ENCODE measurements around the gene KIZ. TPM values are rescaled to one million over a fixed set of nuclear protein-coding genes. Genes with fewer than 3 reads are reported as not detected.
"Not testable (repeated sequence)": the region's sequence is repeated elsewhere in the genome, so short reads cannot be mapped to it uniquely, and the experiment has no call there.

Gene KIZ
- total RNA-seq, 1 donor from 2014 or later: 6.8 TPM

DNA sequence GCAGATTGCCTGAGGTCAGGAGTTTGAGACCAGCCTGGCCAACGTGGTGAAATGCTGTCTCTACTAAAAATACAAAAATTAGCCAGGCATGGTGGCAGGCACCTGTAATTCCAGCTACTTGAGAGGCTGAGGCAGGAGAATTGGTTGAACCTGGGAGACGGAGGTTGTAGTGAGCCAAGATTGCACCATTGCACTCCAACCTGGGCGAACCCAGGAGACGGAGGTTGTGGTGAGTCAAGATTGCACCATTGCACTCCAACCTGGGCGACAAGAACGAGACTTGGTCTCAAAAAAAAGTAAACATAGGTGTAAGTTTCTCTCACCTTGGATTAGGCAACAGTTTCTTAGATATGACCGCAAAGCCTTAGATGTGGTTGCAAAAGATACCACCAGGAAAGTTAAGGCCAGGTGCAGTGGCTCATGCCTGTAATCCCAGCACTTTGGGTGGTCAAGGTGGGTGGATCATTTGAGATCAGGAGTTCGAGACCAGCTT is 121.8 kb downstream of the KIZ start:
- ATAC-seq; DNase-seq (ENCODE audit: low spot score): not testable (repeated sequence)

DNA sequence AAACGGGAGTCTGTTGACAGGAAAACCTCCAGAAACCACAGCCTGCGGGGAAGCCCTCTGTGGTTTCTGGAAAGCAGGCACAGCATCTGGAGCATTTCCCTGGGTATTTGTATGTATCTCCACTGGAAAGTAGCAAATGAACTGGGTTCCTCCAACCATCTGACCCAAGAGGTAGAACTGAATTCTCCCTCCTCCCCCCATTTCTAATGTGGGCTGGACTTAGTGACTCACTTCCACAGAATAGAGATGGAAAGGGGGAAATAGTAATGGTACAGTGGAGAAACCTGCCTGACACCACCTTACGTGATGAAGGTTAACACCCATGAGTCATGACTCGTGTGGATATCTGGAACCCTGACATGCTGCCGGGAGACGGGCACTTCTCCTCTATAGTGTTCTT is 125.4 kb downstream of the KIZ start:
- ATAC-seq (no peak), DNase-seq (ENCODE audit: low spot score) (no peak)

- no peak for ATAC-seq
- DNase-seq (ENCODE audit: low spot score): no peak
Observed at GRCh38 chr20:21257192-21257591, 131.3 kb downstream of the KIZ start.

- DNase-seq (ENCODE audit: low spot score) (no peak), ATAC-seq (no peak)
Observed at GRCh38 chr20:21258411-21258810, 132.5 kb downstream of the KIZ start.

- DNase-seq (ENCODE audit: low spot score) (no peak), ATAC-seq (no peak)
Observed at GRCh38 chr20:21259346-21259745, 133.5 kb downstream of the KIZ start.

DNA sequence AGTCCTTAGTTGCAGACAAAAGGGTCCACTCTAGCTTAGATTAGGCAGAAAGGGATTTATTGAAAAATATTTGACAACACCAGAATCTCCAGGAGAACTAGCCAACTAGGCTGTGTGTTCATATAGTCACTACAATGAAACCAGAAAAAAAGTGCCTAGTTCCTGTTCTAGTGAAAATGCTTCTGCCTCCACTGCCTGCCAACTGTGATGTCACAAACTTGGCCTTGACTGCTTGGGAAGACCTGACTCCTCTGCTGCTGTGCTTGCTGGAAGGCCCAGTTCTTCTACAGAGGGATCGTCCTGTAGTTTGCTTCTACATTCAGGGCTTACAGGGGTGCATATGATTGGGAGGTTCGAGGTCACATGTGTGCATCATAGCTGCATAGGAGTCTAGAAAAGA is 136.9 kb downstream of the KIZ start:
- DNase-seq (ENCODE audit: low spot score): no peak
- no peak for ATAC-seq

GRCh38 chr20:21265261-21266190 is 139.6 kb downstream of the KIZ start:
- DNase-seq (ENCODE audit: low spot score) (no peak), ATAC-seq (no peak)

DNA sequence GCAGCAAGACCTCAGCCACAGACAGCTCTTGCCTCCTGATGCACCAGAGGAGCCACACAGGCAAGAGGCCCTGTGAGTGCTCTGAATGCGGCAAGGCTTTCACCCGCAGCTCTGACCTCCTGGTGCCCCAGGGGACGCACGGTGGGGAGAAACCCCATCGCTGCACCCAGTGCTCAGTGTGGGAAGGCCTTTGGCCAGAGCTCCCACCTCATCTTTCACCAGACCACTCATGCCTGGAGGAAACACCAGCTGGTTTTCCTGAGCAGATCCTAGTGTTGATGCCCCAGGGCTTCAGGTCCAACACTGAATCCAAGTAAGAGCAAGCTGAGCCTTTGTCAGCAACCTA is 140.3 kb downstream of the KIZ start:
- DNase-seq (ENCODE audit: low spot score) (no peak), ATAC-seq (no peak)

DNA sequence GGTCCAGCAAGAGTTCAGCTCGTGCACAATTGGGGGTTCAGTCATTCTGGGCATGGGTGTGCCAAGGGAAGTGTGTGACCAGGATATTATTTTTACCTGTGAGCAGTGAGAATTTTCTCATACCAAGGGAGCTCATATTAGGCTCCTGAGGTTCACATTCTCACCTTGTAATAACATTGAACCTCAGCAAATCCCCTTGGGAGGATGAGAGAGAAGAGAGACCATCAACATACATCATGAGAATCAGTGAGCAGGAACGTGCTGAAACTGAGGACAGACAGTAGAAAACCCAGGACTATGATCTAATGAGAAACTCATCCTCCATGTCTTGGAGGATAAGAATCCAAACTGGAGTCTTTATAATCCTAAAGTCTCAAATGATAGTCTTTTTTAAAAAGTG is 143.9 kb downstream of the KIZ start:
- no peak for ATAC-seq
- no peak for DNase-seq (ENCODE audit: low spot score)

DNA sequence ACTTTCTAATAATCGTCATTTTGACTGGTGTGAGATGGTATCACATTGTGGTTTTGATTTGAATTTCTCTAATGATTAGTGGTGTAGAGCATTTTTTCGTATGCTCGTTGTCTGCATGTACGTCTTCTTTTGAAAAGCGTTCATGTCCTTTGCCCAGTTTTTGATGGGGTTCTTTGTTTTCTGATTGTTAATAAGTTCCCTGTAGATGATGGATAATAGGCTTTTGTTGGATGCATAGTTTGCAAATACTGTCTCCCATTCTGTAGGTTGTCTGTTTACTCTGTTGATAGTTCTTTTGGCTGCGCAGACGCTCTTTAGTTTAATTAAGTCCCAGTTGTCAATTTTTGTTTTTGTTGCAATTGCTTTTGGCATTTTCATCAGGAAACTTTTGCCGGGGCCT is 144.9 kb downstream of the KIZ start:
- ATAC-seq: no peak
- no peak for DNase-seq (ENCODE audit: low spot score)

DNA sequence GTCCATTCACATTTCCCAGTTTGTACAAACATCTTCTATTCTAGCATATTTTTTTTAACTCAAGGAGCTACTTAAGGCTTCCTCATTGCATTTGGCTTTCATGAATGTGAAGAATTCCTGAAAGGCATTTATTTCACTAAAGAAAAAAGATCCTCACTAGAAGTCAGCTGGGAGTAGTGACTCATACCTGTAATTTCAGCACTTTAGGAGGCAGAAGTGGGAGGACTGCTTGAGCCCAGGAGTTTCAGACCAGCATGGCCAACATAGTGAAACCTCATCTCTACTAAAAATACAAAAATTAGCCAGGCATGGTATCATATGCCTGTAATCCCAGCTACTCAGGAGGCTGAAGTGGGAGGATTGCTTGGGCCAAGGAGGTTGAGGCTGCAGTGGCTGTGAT is 146.4 kb downstream of the KIZ start:
- ATAC-seq: no peak
- DNase-seq (ENCODE audit: low spot score): no peak

- no peak for ATAC-seq
- no peak for DNase-seq (ENCODE audit: low spot score)
Observed at GRCh38 chr20:21272679-21273078, 146.8 kb downstream of the KIZ start.

DNA sequence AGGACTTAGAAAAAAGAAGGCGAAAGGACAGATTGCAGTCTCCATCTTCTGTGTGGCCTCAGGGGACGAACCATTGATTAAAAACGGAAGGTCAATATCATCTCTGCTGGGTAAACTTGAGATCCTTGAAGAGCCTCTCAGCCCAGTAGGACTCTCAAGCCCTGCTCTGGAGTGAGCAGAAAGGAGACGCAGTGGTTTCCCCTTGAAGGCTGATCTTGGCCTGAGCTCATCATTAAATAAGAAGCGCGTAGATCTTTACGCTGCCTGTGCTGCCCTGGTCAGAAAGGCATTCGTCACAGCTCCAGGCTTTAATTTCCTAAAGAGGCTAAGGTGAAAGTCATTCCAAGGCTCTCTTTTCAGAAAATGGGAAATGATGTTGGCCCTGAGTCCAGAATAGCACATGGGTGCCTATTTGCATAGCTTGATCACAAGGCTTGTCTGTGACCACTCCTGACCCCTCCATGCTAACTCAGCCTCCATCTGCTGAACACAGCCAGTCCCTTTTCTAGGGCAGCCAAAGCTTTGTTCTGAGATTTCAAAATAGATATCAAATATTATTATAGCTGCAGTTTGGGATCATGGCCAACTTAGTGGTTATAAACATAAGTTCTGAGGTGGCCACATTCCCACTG is 148.0 kb downstream of the KIZ start:
- ATAC-seq: no peak

DNA sequence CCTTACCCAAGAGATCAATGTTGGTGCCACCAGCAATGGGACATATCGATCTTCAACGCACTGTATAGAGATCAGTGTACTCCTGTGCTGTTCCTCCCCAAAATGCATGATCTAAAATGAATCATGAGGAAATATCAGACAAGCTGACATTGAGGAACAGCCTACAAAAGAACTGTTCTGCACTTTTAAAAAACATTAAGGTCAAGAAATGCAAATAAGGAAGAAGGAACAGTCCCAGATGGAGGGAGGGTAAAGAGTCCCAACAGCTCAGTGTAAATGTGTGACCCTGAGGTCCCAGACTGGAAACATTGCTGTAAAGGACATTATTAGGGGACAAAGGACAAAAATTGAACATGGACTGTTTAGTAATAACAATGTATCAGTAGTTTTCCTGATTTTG is 152.9 kb downstream of the KIZ start:
- DNase-seq (ENCODE audit: low spot score) (no peak), ATAC-seq (no peak)

More for the DNA sequence above, 148.0 kb downstream of the KIZ start:
- no peak for DNase-seq (ENCODE audit: low spot score)

- ATAC-seq (no peak), DNase-seq (ENCODE audit: low spot score) (no peak)
Observed at GRCh38 chr20:21279706-21280521, 154.0 kb downstream of the KIZ start.

- DNase-seq (ENCODE audit: low spot score): no peak
- no peak for ATAC-seq
Observed at GRCh38 chr20:21280522-21281016, 154.7 kb downstream of the KIZ start.

GRCh38 chr20:21286775-21287174 is 160.9 kb downstream of the KIZ start:
- DNase-seq (ENCODE audit: low spot score) (no peak), ATAC-seq (no peak)

GRCh38 chr20:21288587-21289370 is 162.9 kb downstream of the KIZ start:
- no peak for DNase-seq (ENCODE audit: low spot score)
- no peak for ATAC-seq

DNA sequence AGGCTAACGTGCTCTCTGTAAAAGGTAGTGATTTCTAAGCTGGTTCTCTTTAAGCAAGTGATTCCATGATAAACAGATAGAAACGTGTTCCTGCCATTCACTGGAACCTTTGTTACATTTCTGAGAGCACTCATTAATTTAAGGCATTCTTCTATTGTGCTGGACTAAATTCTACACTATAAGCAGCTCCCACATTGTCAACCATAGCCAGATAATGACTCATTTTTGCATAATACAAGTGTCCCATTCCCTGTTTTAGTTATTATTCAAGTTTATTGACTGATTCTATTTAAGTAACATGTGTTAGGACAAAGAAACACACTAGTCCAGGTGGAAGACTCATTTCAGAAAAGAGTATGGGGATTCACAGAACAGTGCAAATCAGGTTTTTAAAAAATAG is 163.8 kb downstream of the KIZ start:
- no peak for DNase-seq (ENCODE audit: low spot score)
- ATAC-seq: no peak

DNA sequence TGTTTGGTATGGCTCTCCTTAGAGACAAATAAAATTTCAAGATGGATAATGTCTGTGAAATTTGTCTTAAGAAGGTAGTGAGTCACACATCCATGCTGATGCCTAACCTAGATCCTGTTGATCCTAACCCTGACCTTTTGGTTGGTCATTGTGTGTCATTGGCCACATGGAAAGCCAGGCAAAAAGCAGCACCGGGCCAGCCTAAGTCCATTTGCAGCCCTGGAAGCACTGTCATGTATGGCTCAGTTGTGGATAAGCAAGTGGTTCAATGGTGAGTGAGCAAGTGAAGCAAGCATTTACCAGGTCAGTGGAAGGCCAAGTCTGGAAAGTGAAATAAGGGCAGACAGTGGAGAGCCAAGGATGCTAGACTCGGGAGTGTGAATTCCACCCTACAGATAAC is 165.1 kb downstream of the KIZ start:
- ATAC-seq (no peak), DNase-seq (ENCODE audit: low spot score) (no peak)

All from left lobe of liver (tissue), 2 donors.